Sigmoid colon (tissue), 4 donors: ENCODE results near the gene TVP23A.

Source experiments
- POLR2AphosphoS5 ChIP-seq, 4 donors: sonication (generic); formaldehyde crosslinking; IDR thresholded peaks; one replicate each; pipeline ENCODE4 v1.6.1; 2017; ENCODE audit warnings: antibody characterized with exemption in 4 of 4
- TF ChIP-seq, protein P1 (sequence below), 4 experiments: fragments of 450-650 bp in 3 of 4; fragments of 200-600 bp in 1 of 4; IDR thresholded peaks; one replicate each; pipeline ENCODE4 v1.5.1; 2016 to 2019; ENCODE audit warnings: antibody characterized with exemption in 4 of 4, mild to moderate bottlenecking in 3 of 4, moderate library complexity in 2 of 4

- TF ChIP-seq, protein P1, sequence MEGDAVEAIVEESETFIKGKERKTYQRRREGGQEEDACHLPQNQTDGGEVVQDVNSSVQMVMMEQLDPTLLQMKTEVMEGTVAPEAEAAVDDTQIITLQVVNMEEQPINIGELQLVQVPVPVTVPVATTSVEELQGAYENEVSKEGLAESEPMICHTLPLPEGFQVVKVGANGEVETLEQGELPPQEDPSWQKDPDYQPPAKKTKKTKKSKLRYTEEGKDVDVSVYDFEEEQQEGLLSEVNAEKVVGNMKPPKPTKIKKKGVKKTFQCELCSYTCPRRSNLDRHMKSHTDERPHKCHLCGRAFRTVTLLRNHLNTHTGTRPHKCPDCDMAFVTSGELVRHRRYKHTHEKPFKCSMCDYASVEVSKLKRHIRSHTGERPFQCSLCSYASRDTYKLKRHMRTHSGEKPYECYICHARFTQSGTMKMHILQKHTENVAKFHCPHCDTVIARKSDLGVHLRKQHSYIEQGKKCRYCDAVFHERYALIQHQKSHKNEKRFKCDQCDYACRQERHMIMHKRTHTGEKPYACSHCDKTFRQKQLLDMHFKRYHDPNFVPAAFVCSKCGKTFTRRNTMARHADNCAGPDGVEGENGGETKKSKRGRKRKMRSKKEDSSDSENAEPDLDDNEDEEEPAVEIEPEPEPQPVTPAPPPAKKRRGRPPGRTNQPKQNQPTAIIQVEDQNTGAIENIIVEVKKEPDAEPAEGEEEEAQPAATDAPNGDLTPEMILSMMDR (IDR thresholded peaks at IDR 0.05), result no peak
- TF ChIP-seq POLR2AphosphoS5 (IDR thresholded peaks at IDR 0.05), result no peak
These were observed 67.8 kb downstream of the TVP23A start for GRCh38 chr16:10750793-10751192.
